ENCODE data around the gene SMOC2.

SMOC2 gene

GRCh38 chr6:168415993-168416530 lies 24.9 kb upstream of the SMOC2 start:
- no peak for FAIRE-seq

- FAIRE-seq, result no peak
Observed at GRCh38 chr6:168416531-168416930, 24.5 kb upstream of the SMOC2 start.

GRCh38 chr6:168417191-168417590 lies 23.8 kb upstream of the SMOC2 start:
- no peak for FAIRE-seq

- FAIRE-seq, result no peak
Observed at GRCh38 chr6:168417679-168418557, 23.1 kb upstream of the SMOC2 start.

- FAIRE-seq, result no peak
Observed at GRCh38 chr6:168418711-168419121, 22.3 kb upstream of the SMOC2 start.

GRCh38 chr6:168419569-168419968 lies 21.4 kb upstream of the SMOC2 start:
- no peak for FAIRE-seq

GRCh38 chr6:168420084-168420483 lies 20.9 kb upstream of the SMOC2 start:
- FAIRE-seq, result no peak

GRCh38 chr6:168420706-168421105 lies 20.3 kb upstream of the SMOC2 start:
- FAIRE-seq, result no peak

- FAIRE-seq, result no peak
Observed at GRCh38 chr6:168427184-168427583, 13.8 kb upstream of the SMOC2 start.

GRCh38 chr6:168428052-168428826 lies 12.7 kb upstream of the SMOC2 start:
- no peak for FAIRE-seq

GRCh38 chr6:168428863-168429262 lies 12.1 kb upstream of the SMOC2 start:
- FAIRE-seq, result no peak

- FAIRE-seq, result no peak
Observed at GRCh38 chr6:168432196-168432595, 8.8 kb upstream of the SMOC2 start.

- no peak for FAIRE-seq
Observed at GRCh38 chr6:168433898-168434297, 7.1 kb upstream of the SMOC2 start.

- no peak for FAIRE-seq
Observed at GRCh38 chr6:168434505-168434904, 6.5 kb upstream of the SMOC2 start.

GRCh38 chr6:168437751-168438150 lies 3.2 kb upstream of the SMOC2 start:
- FAIRE-seq, result no peak

- FAIRE-seq, result no peak
Observed at GRCh38 chr6:168438783-168439520, 2.0 kb upstream of the SMOC2 start.

- FAIRE-seq, result no peak
Observed at GRCh38 chr6:168439794-168440450, 1.1 kb upstream of the SMOC2 start.

- FAIRE-seq, result no peak
Observed at GRCh38 chr6:168441434-168442391, 729 bp downstream of the SMOC2 start.

GRCh38 chr6:168442646-168443045 lies 1.7 kb downstream of the SMOC2 start:
- no peak for FAIRE-seq

GRCh38 chr6:168447282-168447681 lies 6.3 kb downstream of the SMOC2 start:
- no peak for FAIRE-seq

GRCh38 chr6:168447700-168448099 lies 6.7 kb downstream of the SMOC2 start:
- no peak for FAIRE-seq

All from G401.6 (cell line).